Dermis microvascular lymphatic vessel endothelial cell (primary cell): Measurements from ENCODE around the gene SCARB1. TPM values are rescaled to one million over a fixed set of nuclear protein-coding genes. Genes with fewer than 3 reads are reported as not detected.

ENCODE experiments used
- DNase-seq, 2 donors: peaks; one replicate each; pipeline versions ENCODE4 v3.0.0 to v3.0.0-alpha.2; 2010; ENCODE audit warnings: low read depth in 2 of 2
- total RNA-seq: library from RNA; depleted of rRNA; stranded (reverse); fragments of >200 nt; gene quantifications from 2 replicates; pipeline ENCODE4 v1.2.1, GENCODE V29; 2014

Gene SCARB1
- total RNA-seq, 1 donor from 2014 or later: 11.9 TPM

DNA sequence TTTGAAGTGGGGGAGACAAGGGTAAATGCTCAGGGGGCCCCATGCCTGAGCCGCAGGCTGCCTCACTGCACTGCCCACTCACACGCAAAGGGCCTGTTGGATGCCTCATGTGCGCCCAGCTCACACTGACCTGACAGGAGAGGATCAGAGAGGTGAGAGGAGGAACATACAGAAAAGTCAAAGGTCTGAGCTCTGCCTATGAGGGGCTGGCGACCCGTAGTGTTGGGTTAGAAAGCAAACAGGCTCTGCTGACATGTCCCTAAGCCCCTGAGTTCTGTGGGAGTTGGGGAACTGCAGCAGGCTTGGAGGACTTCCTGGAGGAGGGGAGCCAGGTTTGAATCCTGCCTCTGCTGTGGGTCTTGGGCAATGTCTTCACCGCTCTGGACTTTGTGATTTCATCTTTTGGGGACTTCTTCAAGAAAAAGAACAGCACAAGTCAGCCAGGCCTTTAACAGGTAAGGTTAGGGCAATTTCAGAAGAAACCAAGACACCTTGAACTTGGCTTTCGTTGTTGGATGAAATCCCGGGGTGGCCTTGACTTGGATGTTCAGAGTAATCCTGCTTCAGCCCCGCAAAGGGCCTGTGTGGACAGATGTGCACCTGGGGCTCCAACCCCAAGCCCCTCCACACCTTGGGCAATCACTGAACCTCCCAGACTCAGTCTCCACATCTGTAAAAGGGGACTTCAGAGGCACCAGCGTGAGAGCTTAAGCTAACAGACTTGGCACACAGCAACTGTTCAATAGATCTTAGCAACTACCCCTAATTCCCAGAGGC lies 116.8 kb downstream of the SCARB1 start:
- DNase-seq: no peak

- peak; percentile 74 to 90 for DNase-seq
Measured at GRCh38 chr12:124745891-124746570, 117.6 kb downstream of the SCARB1 start.

GRCh38 chr12:124745465-124745890 lies 118.2 kb downstream of the SCARB1 start:
- DNase-seq: peak in 1 of 2 donors; percentile 17

DNA sequence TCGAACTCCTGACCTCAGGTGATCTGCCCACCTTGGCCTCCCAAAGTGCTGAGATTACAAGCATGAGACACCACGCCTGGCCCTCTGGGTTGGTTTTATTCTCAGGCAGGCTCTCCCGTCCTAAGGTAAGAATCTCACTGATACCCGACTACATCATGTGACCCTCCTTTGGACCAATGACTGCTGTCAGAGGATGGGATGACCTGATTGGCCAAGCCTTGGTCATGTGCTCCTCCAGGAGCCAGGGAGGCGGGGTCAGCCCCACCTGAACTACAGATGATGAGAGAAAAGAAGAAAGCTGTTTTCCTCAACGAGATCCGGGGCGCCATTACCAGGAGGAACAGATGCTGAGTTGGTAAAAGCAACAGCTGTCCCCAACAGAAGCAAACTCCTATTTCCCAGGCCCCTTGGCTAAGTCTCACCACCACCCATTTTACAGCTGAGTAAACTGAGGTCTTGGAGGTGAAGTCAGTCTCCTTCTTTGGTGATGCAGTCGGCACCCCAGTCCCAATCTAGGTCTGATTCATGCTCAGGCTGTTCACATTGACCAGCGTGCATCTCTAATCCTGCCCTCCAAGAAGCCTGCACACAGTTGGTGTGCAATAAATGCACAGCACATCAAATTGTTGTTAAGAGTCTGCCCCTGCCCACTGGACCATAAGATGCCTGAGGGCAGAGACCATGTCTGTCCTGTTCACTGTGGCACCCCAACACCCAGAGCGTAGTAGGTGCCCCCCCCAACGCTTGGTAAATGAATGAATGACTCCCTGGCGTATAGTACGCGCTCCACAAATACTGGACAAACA lies 118.8 kb downstream of the SCARB1 start:
- DNase-seq: peak in 1 of 2 donors; percentile 30

DNA sequence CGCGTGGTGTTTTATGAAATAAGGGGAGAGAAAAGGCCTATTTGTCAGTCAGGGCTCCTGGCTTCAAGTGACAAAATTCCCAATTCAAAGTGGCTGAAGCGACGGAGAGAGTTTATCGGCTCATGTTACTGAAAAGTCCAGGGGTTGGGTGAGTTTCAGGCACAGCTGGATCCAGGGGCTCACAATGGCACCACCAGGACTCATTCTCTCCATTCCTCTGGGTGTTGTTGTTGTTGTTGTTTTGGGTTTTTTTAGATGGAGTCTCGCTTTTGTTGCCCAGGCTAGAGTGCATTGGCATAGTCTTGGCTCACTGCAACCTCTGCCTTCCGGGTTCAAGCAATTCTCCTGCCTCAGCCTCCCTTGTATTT lies 119.4 kb downstream of the SCARB1 start:
- DNase-seq: no peak

DNA sequence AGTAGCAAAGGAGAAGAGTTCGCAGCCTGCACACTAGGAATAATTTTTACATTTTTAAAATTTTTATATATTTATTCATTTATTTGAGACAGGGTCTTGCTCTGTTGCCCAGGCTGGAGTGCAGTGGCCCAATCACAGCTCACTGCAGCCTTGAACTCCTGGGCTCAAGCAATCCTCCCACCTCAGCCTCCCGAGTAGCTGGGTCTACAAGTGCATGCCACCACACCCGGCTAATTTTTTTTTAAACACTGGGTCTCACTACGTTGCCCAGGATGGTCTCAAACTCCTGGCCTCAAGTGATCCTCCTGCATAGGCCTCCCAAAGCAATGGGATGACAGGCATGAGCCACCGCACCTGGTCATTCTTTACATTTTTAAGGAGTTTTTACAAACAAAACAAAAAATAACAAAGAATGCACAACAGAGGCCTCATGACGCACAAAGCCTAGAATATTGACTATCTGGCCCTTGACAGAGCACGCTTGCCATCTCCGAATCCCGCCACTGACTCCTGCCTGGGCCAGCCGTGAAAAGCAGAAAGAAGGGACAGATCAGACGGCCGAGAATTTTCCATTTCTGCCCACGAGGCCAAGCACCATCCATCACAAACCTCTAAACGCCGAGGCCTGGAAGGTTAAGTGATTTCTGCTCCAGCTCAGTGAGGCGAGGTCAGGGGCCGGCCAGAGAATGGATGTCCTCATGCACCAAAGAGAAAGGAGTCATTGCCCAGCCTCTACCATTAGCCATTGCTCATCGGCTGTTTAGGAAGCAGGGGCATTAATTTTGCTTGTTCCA lies 120.0 kb downstream of the SCARB1 start:
- DNase-seq: no peak

DNA sequence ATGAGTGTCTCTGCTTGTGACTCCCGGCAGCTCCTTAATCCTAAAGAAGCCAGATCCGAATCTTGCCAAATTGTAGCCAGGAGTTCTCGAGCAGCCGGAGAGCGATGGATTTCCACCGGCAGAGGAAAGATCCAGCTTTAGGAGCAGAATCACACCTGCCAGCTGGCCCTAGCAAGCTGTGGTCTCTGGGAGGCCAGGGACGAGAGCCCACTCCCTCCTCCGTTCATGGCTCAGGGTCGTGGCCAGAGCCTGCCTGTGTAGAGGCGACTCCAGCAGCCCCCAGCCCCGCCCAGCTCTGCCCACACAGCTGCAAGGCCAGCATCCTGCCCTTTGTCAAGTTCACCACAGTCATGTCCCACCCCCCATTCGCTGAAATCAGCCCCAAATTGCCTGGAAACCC lies 121.0 kb downstream of the SCARB1 start:
- DNase-seq: no peak

DNA sequence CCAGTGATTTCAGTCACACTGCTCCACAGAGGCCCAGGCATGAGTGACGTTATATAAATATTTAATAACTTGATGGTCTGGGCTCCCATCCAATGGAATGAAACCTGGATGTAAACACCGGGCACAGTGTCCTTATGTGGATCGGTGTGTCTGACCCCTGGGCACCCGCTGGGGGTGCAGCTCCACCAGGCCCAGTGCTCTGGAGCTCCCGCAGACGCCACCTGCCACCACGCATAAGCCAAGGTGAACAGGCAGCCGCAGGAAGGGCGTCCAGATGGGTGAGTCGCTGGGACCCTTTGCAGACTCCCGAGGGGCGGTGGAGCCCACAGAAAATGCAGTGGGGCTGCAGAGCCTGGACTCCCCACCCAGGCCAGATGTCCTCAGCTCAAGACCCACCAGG lies 121.6 kb downstream of the SCARB1 start:
- peak; percentile 65 to 66 for DNase-seq

GRCh38 chr12:124741211-124741610 lies 122.5 kb downstream of the SCARB1 start:
- no peak for DNase-seq

DNA sequence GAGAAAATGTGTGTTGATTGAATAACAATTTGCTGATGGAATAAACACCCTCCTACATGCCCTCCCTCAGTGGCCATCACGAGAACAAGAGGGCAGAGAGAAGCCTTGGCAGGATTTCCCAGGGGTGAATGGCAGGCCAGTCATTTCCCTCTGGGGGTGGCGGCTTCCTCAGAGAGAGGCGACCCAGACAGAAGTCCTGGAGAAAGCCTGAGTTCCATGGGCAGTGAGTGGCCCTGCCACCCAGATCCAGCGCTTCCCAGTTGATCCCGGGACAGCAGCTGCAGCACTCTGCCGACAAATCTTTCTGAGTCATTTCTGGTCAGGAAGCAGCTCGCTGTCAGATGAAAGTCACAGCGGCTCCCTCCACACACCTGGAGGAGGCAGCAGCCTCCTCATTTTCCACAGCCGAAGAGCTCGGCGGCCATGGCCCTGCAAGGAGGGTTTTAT lies 123.0 kb downstream of the SCARB1 start:
- peak; percentile 68 to 92 for DNase-seq

GRCh38 chr12:124739953-124740561 lies 123.6 kb downstream of the SCARB1 start:
- peak in 1 of 2 donors; percentile 44 for DNase-seq

DNA sequence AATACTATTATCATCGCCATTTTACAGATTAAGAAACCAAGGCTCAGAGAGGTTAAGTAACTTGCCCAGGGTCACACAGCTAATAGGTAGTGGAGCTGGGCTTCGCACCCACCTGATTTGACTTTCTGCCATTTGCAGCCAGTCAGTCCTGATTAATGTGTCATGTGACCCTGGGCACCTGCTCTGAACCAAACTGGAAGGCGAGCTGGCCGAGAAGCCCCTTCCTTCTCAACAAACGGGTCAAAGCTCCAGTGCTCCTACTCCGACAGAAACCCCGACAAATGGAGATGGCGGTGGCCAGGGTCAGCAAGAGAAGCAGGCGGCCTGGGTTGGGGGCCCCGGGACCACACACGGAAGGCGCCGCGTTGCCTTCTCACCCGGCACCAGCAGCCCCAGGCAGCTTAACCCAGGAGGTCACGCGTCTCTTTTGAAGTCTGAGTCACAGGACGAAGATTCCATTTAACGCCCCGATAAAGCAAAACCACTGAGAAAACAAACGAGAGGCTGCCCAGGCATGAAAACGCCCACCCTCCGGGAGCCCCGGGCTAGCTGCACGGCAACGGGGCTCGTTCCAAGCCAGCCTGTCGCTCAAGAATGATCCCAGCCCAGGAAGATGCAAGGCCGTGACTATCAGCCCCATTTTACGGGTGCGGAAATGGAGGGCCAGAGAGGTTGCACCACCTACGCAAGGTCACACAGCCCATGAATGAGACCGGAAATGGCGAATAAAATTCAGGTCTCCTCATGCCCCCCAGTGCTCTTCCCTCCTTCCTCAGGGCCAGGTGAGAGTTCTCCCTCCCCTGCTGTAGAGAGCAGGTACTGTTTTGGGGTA lies 124.8 kb downstream of the SCARB1 start:
- DNase-seq: no peak

- DNase-seq: no peak
Measured at GRCh38 chr12:124737772-124738635, 125.7 kb downstream of the SCARB1 start.

DNA sequence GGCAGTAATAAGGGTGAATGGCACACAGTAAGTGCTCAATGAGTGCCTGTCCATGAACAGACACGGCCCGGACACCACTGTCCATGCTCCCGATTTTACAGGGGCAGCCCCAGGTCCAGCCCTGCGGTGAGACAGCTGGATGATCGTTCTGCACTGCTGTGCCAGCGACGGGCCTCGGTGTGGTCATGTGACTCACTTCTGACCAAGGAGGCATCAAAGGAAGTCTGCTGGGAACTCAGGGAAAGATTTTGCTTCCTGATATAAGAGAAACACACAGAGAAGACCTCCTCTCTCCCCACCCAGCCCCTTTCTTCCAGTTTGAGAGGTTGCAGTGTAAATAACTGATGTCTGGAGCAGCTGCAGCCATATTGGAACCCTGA lies 126.6 kb downstream of the SCARB1 start:
- peak in 1 of 2 donors; percentile 28 for DNase-seq

DNA sequence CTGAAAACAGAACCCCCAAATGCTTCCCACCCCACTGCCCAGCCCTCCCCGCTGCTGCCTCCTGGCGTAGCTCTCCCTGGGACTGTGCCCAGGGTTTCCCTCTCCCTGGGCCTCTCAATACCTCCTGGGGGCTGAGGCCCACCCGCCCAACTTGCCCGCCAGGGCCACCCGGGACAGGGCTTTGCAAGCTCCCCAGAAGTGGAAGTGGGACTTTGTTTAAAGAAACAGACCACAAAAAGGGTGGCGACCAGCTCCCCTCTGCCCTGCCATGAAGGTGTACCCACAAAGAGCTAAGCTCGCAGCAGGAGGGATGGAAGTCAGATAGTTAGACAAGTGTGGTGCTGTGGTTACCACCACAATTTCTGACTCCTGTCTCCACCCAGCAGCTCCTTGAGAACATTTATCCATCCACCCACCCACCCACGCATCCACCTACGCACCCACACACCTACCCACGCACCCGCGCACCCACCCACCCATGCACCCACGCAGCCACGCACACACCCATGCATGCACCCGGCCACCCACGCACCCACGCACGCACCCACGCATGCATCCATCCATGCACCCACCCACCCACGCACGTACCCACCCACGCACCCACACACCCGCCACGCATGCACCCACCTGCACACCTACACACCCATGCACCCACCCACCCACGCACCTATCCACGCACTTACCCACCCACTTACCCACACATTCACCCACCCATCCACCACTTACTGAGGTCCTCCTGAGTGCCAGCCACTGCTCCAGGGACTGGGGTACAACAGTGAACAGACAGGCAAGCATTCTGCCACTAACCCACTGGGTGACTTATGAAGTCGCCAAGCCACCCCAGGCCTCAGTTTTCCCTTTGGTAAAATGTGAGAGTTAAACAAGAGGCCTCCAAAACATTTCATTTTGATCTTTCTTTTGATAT lies 127.3 kb downstream of the SCARB1 start:
- no peak for DNase-seq

GRCh38 chr12:124734224-124734788 lies 129.4 kb downstream of the SCARB1 start:
- DNase-seq: no peak

DNA sequence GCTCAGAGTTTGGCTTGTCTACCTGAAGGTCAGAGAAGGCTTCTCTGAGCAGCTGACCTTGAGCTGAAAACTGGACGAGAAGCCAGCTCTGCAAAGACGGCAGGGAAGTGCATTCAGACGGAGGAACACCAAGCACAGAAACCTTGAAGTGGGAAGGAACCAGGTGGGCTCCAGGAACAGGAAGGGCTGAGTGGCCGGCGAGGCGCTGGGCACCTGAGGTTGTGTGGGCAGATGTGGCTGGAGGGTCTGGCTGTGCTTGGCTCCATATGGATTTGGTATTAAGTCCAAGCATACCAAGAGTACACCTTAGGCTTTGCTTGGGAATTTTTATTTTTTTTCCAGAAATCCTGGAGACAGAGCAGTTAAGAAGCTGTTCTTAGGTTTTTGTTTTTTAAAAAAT lies 130.6 kb downstream of the SCARB1 start:
- no peak for DNase-seq
